ENCODE data around the gene VEPH1. TPM values are rescaled to one million over a fixed set of nuclear protein-coding genes. Genes with fewer than 3 reads are reported as not detected.

VEPH1 gene
- total and polyA plus RNA-seq, 9 donors, result 0.46 to 1.6 (median 1.2) TPM

DNA sequence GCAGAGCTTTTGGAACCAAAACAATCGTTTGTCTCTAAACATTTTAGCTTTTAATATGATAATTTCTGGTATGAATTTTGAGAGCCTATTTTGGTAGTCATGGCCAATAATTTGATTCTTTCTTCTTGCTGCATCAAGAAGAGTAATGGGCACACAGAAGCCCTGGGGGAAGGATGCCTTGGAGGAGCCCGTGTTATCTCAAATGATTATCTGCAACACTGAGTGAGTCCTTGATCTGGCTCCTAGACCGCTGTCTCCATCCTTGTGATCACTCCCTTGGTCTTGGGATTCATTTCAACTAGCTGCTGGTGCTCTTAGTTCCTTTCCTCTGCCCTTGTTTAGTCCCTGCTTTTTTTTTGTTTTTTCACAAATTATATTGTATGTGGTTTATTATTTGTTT is 265.3 kb downstream of the VEPH1 start:
- Histone ChIP-seq H3K36me3 (ENCODE audit: control insufficient read depth, insufficient read depth, low read length) (no peaks in the 10 kb centered on the region), H3K4me3 (ENCODE audit: low read length) (no peak overlapping the region), H3K9me3 (replicated peaks; ENCODE audit: control insufficient read depth, low read depth, low read length) (no peaks in the 10 kb centered on the region), H3K27ac (ENCODE audit: low read length) (no peak overlapping the region), H3K27me3 (ENCODE audit: control insufficient read depth, insufficient read depth, low read length) (no peaks in the 10 kb centered on the region), H3K4me1 (ENCODE audit: control insufficient read depth, insufficient read depth, low read length) (no peaks in the 10 kb centered on the region)
- 46% methylated on average over 2 of the region's 3 CpGs for WGBS (ENCODE audit: insufficient coverage)
- no peak for DNase-seq

DNA sequence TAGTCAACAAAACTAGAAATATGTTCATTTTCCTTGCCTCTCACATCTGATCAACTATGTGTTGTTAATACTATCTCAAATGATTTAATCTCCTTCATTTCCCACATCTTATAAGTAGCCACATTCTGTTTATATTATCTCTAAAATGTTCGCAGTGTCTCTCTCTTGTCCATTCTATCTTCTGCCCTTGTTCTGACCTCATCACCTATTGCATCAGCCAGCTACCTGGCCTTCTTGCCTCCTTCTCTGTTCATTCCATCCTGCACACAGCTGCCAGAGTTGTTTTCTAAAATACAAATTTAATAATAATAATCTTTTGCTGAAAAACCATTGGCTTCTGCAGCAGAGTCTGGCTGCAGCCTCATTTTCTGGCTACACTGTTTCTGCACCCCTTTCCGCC is 267.9 kb downstream of the VEPH1 start:
- WGBS (ENCODE audit: insufficient coverage), result 100% methylated on average over 1 of the region's 2 CpGs
- Histone ChIP-seq H3K27ac (ENCODE audit: low read length) (no peak overlapping the region), H3K36me3 (ENCODE audit: control insufficient read depth, insufficient read depth, low read length) (no peaks in the 10 kb centered on the region), H3K27me3 (ENCODE audit: control insufficient read depth, insufficient read depth, low read length) (no peaks in the 10 kb centered on the region), H3K9me3 (replicated peaks; ENCODE audit: control insufficient read depth, low read depth, low read length) (no peaks in the 10 kb centered on the region), H3K4me3 (ENCODE audit: low read length) (no peak overlapping the region), H3K4me1 (ENCODE audit: control insufficient read depth, insufficient read depth, low read length) (no peaks in the 10 kb centered on the region)
- DNase-seq, result no peak

DNA sequence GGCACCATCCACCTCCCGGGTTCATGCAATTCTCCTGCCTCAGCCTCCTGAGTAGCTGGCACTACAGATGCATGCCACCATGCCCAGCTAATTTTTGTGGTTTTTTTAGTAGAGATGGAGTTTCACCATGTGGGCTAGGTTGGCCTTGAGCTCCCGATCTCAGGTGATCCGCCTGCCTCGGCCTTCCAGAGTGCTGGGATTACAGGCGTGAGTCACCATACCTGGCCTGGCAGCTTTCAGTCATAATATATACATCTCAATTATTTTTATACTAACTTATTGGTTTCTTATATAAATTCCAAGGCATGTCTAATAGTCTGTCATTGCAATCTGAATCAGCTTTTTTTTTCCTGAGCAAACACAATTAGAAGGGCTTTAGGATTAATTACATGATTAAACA is 269.3 kb downstream of the VEPH1 start:
- DNase-seq, result no peak
- H3K27me3 ChIP-seq (ENCODE audit: control insufficient read depth, insufficient read depth, low read length), result no peaks in the 10 kb centered on the region
- no CpG with 5 or more reads among the region's 5 CpGs for WGBS (ENCODE audit: insufficient coverage)

DNA sequence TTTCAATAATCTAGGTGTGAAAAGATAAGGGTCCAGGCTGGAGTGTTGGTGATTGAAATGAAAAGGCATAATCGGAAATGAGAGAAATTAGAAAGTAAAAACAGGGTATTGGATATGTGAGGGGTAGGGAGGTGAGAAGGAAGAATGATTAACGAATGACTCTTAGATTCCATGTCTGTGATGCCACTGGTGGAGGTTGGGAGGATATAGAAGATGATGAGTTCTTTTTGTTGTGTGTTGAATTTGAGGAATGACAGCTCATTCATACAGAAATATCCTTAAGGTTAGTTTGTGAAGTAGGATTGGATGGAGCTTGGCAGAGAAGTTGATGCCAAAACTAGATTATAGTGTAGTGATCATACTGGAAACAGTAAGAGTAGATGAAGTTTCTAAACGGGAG is 271.1 kb downstream of the VEPH1 start:
- no peaks in the 10 kb centered on the region for H3K9me3 ChIP-seq (replicated peaks; ENCODE audit: control insufficient read depth, low read depth, low read length)
- H3K27me3 ChIP-seq (ENCODE audit: control insufficient read depth, insufficient read depth, low read length), result no peaks in the 10 kb centered on the region
- H3K4me1 ChIP-seq (ENCODE audit: control insufficient read depth, insufficient read depth, low read length), result no peaks in the 10 kb centered on the region
- no peak overlapping the region for H3K4me3 ChIP-seq (ENCODE audit: low read length)
- no peak for DNase-seq
- no peaks in the 10 kb centered on the region for H3K36me3 ChIP-seq (ENCODE audit: control insufficient read depth, insufficient read depth, low read length)
- 90% methylated on average over 2 of the region's 3 CpGs for WGBS (ENCODE audit: insufficient coverage)
- H3K27ac ChIP-seq (ENCODE audit: low read length), result no peak overlapping the region

More for the DNA sequence above, 269.3 kb downstream of the VEPH1 start:
- H3K4me3 ChIP-seq (ENCODE audit: low read length), result no peak overlapping the region
- no peaks in the 10 kb centered on the region for H3K36me3 ChIP-seq (ENCODE audit: control insufficient read depth, insufficient read depth, low read length)
- H3K27ac ChIP-seq (ENCODE audit: low read length), result no peak overlapping the region
- no peaks in the 10 kb centered on the region for H3K4me1 ChIP-seq (ENCODE audit: control insufficient read depth, insufficient read depth, low read length)
- H3K9me3 ChIP-seq (replicated peaks; ENCODE audit: control insufficient read depth, low read depth, low read length), result no peaks in the 10 kb centered on the region

DNA sequence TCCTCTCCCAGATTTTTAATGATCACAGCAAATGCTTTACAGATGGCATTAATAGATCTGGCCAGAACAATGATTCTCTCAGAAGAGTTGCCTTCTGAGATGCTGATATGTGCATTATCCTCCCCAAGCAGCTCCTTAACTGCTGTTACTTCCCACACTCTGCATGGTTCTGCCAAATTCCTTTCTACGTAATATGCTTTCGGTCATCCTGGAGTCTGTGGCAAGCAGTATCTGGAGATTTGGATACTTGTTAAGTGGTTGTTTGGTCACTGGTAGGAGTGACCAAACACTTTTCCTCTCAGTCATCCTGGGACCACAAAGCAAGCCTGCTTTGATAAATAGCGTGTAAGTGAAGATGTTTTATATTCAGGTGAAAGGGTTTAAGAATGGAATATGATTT is 272.1 kb downstream of the VEPH1 start:
- Histone ChIP-seq H3K4me3 (ENCODE audit: low read length) (no peak overlapping the region), H3K27ac (ENCODE audit: low read length) (no peak overlapping the region), H3K36me3 (ENCODE audit: control insufficient read depth, insufficient read depth, low read length) (no peaks in the 10 kb centered on the region), H3K4me1 (ENCODE audit: control insufficient read depth, insufficient read depth, low read length) (no peaks in the 10 kb centered on the region), H3K9me3 (replicated peaks; ENCODE audit: control insufficient read depth, low read depth, low read length) (no peaks in the 10 kb centered on the region), H3K27me3 (ENCODE audit: control insufficient read depth, insufficient read depth, low read length) (no peaks in the 10 kb centered on the region)
- no CpG with 5 or more reads among the region's 3 CpGs for WGBS (ENCODE audit: insufficient coverage)
- DNase-seq, result no peak

DNA sequence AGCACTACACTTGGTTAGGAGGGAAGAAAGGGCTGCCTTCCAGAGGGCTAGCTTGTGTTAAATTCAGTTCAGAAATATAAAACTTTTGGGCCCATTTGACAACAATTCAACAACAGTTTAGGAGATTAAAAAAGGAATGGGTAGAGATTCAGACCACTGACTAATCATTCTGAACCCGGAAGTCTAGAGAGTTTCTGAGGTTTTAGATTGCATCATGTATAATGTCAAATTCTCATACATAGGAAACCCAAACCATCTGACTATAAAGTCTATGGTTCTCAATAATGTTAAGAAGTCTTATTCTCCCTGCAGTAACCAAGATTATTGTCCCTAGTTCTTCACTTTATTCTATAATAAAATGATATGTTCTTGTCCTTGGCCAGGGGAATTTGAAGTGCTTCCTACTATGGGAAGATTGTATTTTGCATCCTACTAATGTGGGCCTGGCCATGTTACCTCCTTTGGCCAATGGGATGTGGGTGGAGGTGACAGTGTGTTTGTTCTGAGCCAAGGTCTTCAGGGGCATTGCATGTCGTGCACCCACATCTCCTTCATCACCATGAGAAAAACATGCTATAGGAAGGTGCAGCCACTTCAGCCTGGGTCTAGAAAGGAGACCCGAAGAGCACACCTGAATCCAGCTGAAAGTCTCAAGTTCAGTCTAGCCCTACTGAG is 276.9 kb downstream of the VEPH1 start:
- Histone ChIP-seq H3K4me1 (ENCODE audit: control insufficient read depth, insufficient read depth, low read length) (no peaks in the 10 kb centered on the region), H3K9me3 (replicated peaks; ENCODE audit: control insufficient read depth, low read depth, low read length) (no peaks in the 10 kb centered on the region), H3K4me3 (ENCODE audit: low read length) (no peak overlapping the region), H3K27ac (ENCODE audit: low read length) (no peak overlapping the region), H3K36me3 (ENCODE audit: control insufficient read depth, insufficient read depth, low read length) (no peaks in the 10 kb centered on the region), H3K27me3 (ENCODE audit: control insufficient read depth, insufficient read depth, low read length) (no peaks in the 10 kb centered on the region)
- WGBS (ENCODE audit: insufficient coverage), result 100% methylated on average over 1 of the region's 3 CpGs
- no peak for DNase-seq

DNA sequence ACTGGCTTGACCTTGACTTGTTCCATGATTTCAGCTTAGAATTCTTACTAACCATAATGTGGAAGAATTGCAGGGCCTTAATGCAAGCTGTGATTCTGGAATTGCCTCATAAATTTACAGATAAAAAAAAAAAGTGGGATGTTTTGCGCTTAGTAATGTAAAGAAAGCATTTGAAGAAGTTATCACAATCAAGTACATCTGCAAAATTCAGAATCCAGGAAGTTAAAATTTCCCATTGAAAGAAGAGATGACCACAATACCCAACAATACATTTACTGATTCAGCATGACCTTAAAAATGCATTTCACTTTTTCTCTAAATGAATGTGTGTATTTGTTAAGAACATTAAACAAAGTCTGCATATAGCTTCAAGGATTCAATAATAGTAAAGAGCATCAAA is 278.2 kb downstream of the VEPH1 start:
- no peak overlapping the region for H3K27ac ChIP-seq (ENCODE audit: low read length)
- no CpG with 5 or more reads among the region's 1 CpG for WGBS (ENCODE audit: insufficient coverage)
- DNase-seq, result peak; percentile 26
- no peaks in the 10 kb centered on the region for H3K9me3 ChIP-seq (replicated peaks; ENCODE audit: control insufficient read depth, low read depth, low read length)
- no peaks in the 10 kb centered on the region for H3K4me1 ChIP-seq (ENCODE audit: control insufficient read depth, insufficient read depth, low read length)
- no peaks in the 10 kb centered on the region for H3K36me3 ChIP-seq (ENCODE audit: control insufficient read depth, insufficient read depth, low read length)
- no peaks in the 10 kb centered on the region for H3K27me3 ChIP-seq (ENCODE audit: control insufficient read depth, insufficient read depth, low read length)
- H3K4me3 ChIP-seq (ENCODE audit: low read length), result no peak overlapping the region

DNA sequence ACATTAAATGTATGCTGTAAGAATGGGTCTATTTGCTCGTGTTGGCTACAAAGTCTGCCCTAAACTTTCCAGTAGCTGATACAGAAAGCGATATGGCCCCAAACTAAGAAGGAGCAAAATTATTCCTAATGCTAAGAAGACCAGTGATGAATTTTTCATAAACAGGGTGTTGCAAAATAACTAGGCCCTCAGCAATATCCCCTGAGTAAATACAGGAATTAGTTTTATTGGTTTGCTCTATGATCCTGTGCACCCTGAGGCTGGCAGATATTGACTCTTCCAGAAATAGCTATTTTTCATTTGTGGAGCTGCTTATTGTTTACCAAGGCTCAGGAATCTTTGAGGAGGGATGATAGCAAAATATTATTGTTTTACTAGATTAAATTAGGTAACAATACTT is 282.3 kb downstream of the VEPH1 start:
- H3K36me3 ChIP-seq (ENCODE audit: control insufficient read depth, insufficient read depth, low read length), result no peaks in the 10 kb centered on the region
- H3K4me1 ChIP-seq (ENCODE audit: control insufficient read depth, insufficient read depth, low read length), result no peaks in the 10 kb centered on the region
- no peaks in the 10 kb centered on the region for H3K9me3 ChIP-seq (replicated peaks; ENCODE audit: control insufficient read depth, low read depth, low read length)
- no peaks in the 10 kb centered on the region for H3K27me3 ChIP-seq (ENCODE audit: control insufficient read depth, insufficient read depth, low read length)
- no peak overlapping the region for H3K4me3 ChIP-seq (ENCODE audit: low read length)
- no CpG with 5 or more reads among the region's 2 CpGs for WGBS (ENCODE audit: insufficient coverage)
- no peak overlapping the region for H3K27ac ChIP-seq (ENCODE audit: low read length)
- no peak for DNase-seq

DNA sequence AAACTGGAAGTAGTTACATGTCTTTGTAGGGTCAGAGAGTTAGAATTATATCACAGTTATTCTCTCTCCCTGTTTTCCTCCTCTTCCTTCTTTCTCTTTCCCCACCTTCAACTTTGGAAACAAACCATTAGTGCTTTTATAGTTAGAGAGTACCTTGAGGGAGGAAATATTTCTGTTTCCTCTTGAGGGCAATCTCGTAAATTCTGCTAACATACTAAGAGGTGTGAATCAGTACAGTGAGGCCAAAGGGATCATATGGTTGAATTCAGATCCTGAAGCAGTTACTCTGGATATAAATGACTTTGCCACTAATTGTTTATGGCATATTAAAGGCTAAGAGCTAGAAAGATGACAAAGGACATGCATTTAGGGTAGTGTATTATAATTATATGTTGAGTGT is 283.0 kb downstream of the VEPH1 start:
- DNase-seq, result no peak
- H3K27ac ChIP-seq (ENCODE audit: low read length), result no peak overlapping the region
- no peaks in the 10 kb centered on the region for H3K27me3 ChIP-seq (ENCODE audit: control insufficient read depth, insufficient read depth, low read length)
- no peak overlapping the region for H3K4me3 ChIP-seq (ENCODE audit: low read length)
- no CpG with 5 or more reads among the region's 1 CpG for WGBS (ENCODE audit: insufficient coverage)
- no peaks in the 10 kb centered on the region for H3K9me3 ChIP-seq (replicated peaks; ENCODE audit: control insufficient read depth, low read depth, low read length)
- H3K4me1 ChIP-seq (ENCODE audit: control insufficient read depth, insufficient read depth, low read length), result no peaks in the 10 kb centered on the region
- H3K36me3 ChIP-seq (ENCODE audit: control insufficient read depth, insufficient read depth, low read length), result no peaks in the 10 kb centered on the region

DNA sequence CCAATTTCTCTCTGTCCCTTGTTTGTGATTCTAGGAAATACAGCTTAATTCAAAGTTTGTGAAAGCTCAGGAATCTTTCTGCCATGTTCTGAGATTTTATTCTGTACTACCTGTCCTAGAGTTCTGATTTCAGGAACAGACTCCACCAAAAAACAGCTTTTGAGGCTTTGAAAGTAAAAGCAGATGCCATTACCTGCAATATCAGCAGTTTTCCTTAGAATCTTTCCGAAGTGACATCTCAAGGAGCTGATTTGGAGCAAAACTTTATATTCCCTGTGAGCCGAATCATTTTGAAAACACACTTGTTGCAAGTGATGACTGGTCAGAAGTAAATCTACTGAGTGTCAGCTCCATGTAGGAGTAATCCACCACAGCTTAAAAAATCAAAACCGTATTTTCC is 284.0 kb downstream of the VEPH1 start:
- H3K4me1 ChIP-seq (ENCODE audit: control insufficient read depth, insufficient read depth, low read length), result no peaks in the 10 kb centered on the region
- no peak overlapping the region for H3K27ac ChIP-seq (ENCODE audit: low read length)
- no peaks in the 10 kb centered on the region for H3K9me3 ChIP-seq (replicated peaks; ENCODE audit: control insufficient read depth, low read depth, low read length)
- no peak for DNase-seq
- H3K4me3 ChIP-seq (ENCODE audit: low read length), result no peak overlapping the region
- no peaks in the 10 kb centered on the region for H3K36me3 ChIP-seq (ENCODE audit: control insufficient read depth, insufficient read depth, low read length)
- WGBS (ENCODE audit: insufficient coverage), result no CpG with 5 or more reads among the region's 3 CpGs
- H3K27me3 ChIP-seq (ENCODE audit: control insufficient read depth, insufficient read depth, low read length), result no peaks in the 10 kb centered on the region
